Glutamatergic neuron (in vitro differentiated cells): ENCODE results near the gene ABR. TPM values are rescaled to one million over a fixed set of nuclear protein-coding genes. Genes with fewer than 3 reads are reported as not detected.

Experiments
- DNase-seq: peaks from one replicate; pipeline ENCODE4 v3.0.0; 2022
- H3K27ac Mint-ChIP-seq: one replicate; pipeline ENCODE4 v1.8.0; 2020; ENCODE audit warnings: mild to moderate bottlenecking, mixed read lengths, inconsistent platforms; ENCODE audit not compliant: unreplicated experiment
- H3K27me3 Mint-ChIP-seq: one replicate; pipeline ENCODE4 v1.8.0; 2020; ENCODE audit warnings: mild to moderate bottlenecking, moderate library complexity, mixed read lengths, inconsistent platforms; ENCODE audit not compliant: unreplicated experiment
- H3K36me3 Mint-ChIP-seq: one replicate; pipeline ENCODE4 v1.8.0; 2020; ENCODE audit warnings: mild to moderate bottlenecking, mixed read lengths, inconsistent platforms; ENCODE audit not compliant: unreplicated experiment
- H3K4me1 Mint-ChIP-seq: one replicate; pipeline ENCODE4 v1.8.0; 2020; ENCODE audit warnings: mild to moderate bottlenecking, low read depth, mixed read lengths, inconsistent platforms; ENCODE audit not compliant: unreplicated experiment
- H3K4me3 Mint-ChIP-seq: one replicate; pipeline ENCODE4 v1.8.0; 2020; ENCODE audit warnings: mild to moderate bottlenecking, mixed read lengths, inconsistent platforms; ENCODE audit not compliant: unreplicated experiment
- H3K9me3 Mint-ChIP-seq: one replicate; pipeline ENCODE4 v1.8.0; 2020; ENCODE audit warnings: mild to moderate bottlenecking, moderate library complexity, mixed read lengths, inconsistent platforms; ENCODE audit not compliant: unreplicated experiment
- CTCF ChIP-seq: fragments of 200-600 bp; sonication (generic); IDR thresholded peaks from one replicate; pipeline ENCODE4 v1.5.0; 2021; ENCODE audit not compliant: partially characterized antibody, unreplicated experiment
- total RNA-seq: library from RNA; stranded (reverse); fragmentation: NEBNext Ultra II Directional; extraction: Animal tissue kit (Norgen Biotek cat#: 25700); gene quantifications from one replicate; pipeline ENCODE4 v1.2.1, GENCODE V29; 2021; ENCODE audit not compliant: unreplicated experiment

Gene ABR
- total RNA-seq, 1 donor from 2014 or later, result 219 TPM

GRCh38 chr17:1029922-1030644, 149.7 kb downstream of the ABR start:
- peaks cover 11% of the 10 kb centered on the region for H3K9me3 Mint-ChIP-seq
- H3K36me3 Mint-ChIP-seq, result no peaks in the 10 kb centered on the region
- peaks cover 33% of the 10 kb centered on the region for H3K4me1 Mint-ChIP-seq
- H3K27ac Mint-ChIP-seq, result no peak overlapping the region
- peaks cover 26% of the 10 kb centered on the region for H3K27me3 Mint-ChIP-seq
- H3K4me3 Mint-ChIP-seq, result peak overlapping the region; percentile 80
- no peak for TF ChIP-seq CTCF
- DNase-seq, result peak; percentile 74

- Mint-ChIP-seq H3K27ac (peak overlapping the region; percentile 80), H3K9me3 (peaks cover 9% of the 10 kb centered on the region), H3K27me3 (peaks cover 24% of the 10 kb centered on the region), H3K4me1 (peaks cover 31% of the 10 kb centered on the region), H3K36me3 (no peaks in the 10 kb centered on the region), H3K4me3 (peak overlapping the region; percentile 66)
- no peak for TF ChIP-seq CTCF
- no peak for DNase-seq
Observed at GRCh38 chr17:1029196-1029921, 150.4 kb downstream of the ABR start.

- DNase-seq, result no peak
- Mint-ChIP-seq H3K9me3 (peaks cover 6% of the 10 kb centered on the region), H3K36me3 (no peaks in the 10 kb centered on the region), H3K4me1 (peaks cover 18% of the 10 kb centered on the region), H3K27ac (no peak overlapping the region), H3K27me3 (peaks cover 17% of the 10 kb centered on the region), H3K4me3 (no peak overlapping the region)
- no peak for TF ChIP-seq CTCF
Observed at GRCh38 chr17:1027044-1027443, 152.7 kb downstream of the ABR start.

GRCh38 chr17:1026599-1026975, 153.2 kb downstream of the ABR start:
- TF ChIP-seq CTCF, result no peak
- Mint-ChIP-seq H3K27me3 (peaks cover 17% of the 10 kb centered on the region), H3K36me3 (no peaks in the 10 kb centered on the region), H3K4me3 (no peak overlapping the region), H3K4me1 (peaks cover 18% of the 10 kb centered on the region), H3K27ac (no peak overlapping the region), H3K9me3 (peaks cover 6% of the 10 kb centered on the region)
- DNase-seq, result no peak
